GM12878 (cell line): ENCODE data around the gene EYA4. TPM values are rescaled to one million over a fixed set of nuclear protein-coding genes. Genes with fewer than 3 reads are reported as not detected.

Source experiments
- ATAC-seq: fragments of 200-7000 bp; cut with Tn5 transposase; 3 replicates; pipeline ENCODE4 v1.9.1; 2020; ENCODE audit warnings: mild to moderate bottlenecking, moderate library complexity
- BruUV-seq: library from RNA; stranded (reverse); fragments of 400-500 nt; replicated peaks from 2 replicates; lab custom pipeline; 2021; lab: Mats Ljungman, UMichigan
- CTCF ChIA-PET: fragments of 300-600 bp; sonication (Branson Sonifier 250); formaldehyde crosslinking; extraction: SDS; loops from one replicate; lab custom pipeline; 2021; ENCODE audit warnings: inconsistent platforms; lab: Yijun Ruan, JAX
- POLR2A ChIA-PET: fragments of 350-600 bp; formaldehyde crosslinking; extraction: SDS; loops from one replicate; lab custom pipeline; 2021; ENCODE audit warnings: inconsistent platforms; lab: Charles Lee
- RAD21 ChIA-PET: fragments of 300-600 bp; sonication (Branson Sonifier 250); formaldehyde crosslinking; loops from one replicate; lab custom pipeline; 2023; ENCODE audit warnings: antibody characterized with exemption; ENCODE audit not compliant: unreplicated experiment; lab: Charles Lee
- SMC1A ChIA-PET: fragments of 300-600 bp; sonication (Branson Sonifier 250); formaldehyde crosslinking; loops from one replicate; lab custom pipeline; 2023; ENCODE audit not compliant: unreplicated experiment, uncharacterized antibody; lab: Charles Lee
- DNase-seq: peaks from one replicate; pipeline ENCODE4 v3.0.0-alpha.2; 2011; ENCODE audit warnings: low read depth, low spot score
- FAIRE-seq: peaks from 3 replicates; lab custom pipeline; 2011; peaks lifted over from hg19 to GRCh38; lab: Jason Lieb, UNC
- H2AFZ ChIP-seq: 2 replicates; pipeline ENCODE4 v1.6.0; 2011; ENCODE audit warnings: low read depth, low read length, control low read depth; ENCODE audit not compliant: control insufficient read depth
- H3K27ac ChIP-seq: 2 replicates; pipeline ENCODE4 v1.5.1; 2011; ENCODE audit warnings: control low read depth; ENCODE audit not compliant: control insufficient read depth, insufficient read depth
- H3K27me3 ChIP-seq, 2 experiments: replicated peaks in 1 of 2; 2 replicates each; pipeline versions ENCODE4 v1.6.0 to v1.6.1; 2011; ENCODE audit warnings: low read length in 1 of 2; ENCODE audit not compliant: control insufficient read depth in 2 of 2, insufficient read depth in 2 of 2
- H3K36me3 ChIP-seq, 2 experiments: 2 replicates each; pipeline ENCODE4 v1.5.1; 2011; ENCODE audit warnings: low read length in 1 of 2; ENCODE audit not compliant: control insufficient read depth in 2 of 2, insufficient read depth in 2 of 2
- H3K4me1 ChIP-seq: 2 replicates; pipeline ENCODE4 v1.6.1; 2011; ENCODE audit warnings: mild to moderate bottlenecking, low read length, moderate library complexity, mixed read lengths; ENCODE audit not compliant: control insufficient read depth, insufficient read depth
- H3K4me2 ChIP-seq: 2 replicates; pipeline ENCODE4 v1.6.0; 2011; ENCODE audit warnings: control low read depth; ENCODE audit not compliant: control insufficient read depth, insufficient read depth
- H3K4me3 ChIP-seq: fragments of 200-600 bp; sonication (generic); 2 replicates; pipeline ENCODE4 v1.5.1; 2016
- H3K79me2 ChIP-seq: 2 replicates; pipeline ENCODE4 v1.6.0; 2011; ENCODE audit warnings: low read length; ENCODE audit not compliant: control insufficient read depth, insufficient read depth
- H3K9ac ChIP-seq: 2 replicates; pipeline ENCODE4 v1.8.0; 2011; ENCODE audit warnings: low read length, control low read depth, mixed read lengths; ENCODE audit not compliant: control insufficient read depth, insufficient read depth
- H3K9me3 ChIP-seq: replicated peaks from 3 replicates; pipeline ENCODE4 v1.5.1; 2011; ENCODE audit warnings: mild to moderate bottlenecking, low read length; ENCODE audit not compliant: control insufficient read depth, insufficient read depth
- H4K20me1 ChIP-seq: 2 replicates; pipeline ENCODE4 v1.6.0; 2011; ENCODE audit not compliant: control insufficient read depth, insufficient read depth
- E2F8 ChIP-seq: fragments of 450-650 bp; IDR thresholded peaks from 2 replicates; pipeline ENCODE4 v1.6.1; 2018; ENCODE audit warnings: mild to moderate bottlenecking, low read depth, moderate library complexity; ENCODE audit not compliant: partially characterized antibody
- EGR1 ChIP-seq, 2 experiments: IDR thresholded peaks; 1 replicate in 1 of 2; 2 replicates in 1 of 2; pipeline ENCODE4 v1.6.1; 2011 to 2012; ENCODE audit warnings: low read depth in 2 of 2, low read length in 2 of 2, borderline replicate concordance in 1 of 2, mild to moderate bottlenecking in 1 of 2, moderate library complexity in 1 of 2
- ESRRA ChIP-seq: IDR thresholded peaks from 2 replicates; pipeline ENCODE4 v1.6.1; 2012; ENCODE audit warnings: mild to moderate bottlenecking, low read length, improper control_type of control experiment
- FOXM1 ChIP-seq: IDR thresholded peaks from 2 replicates; pipeline ENCODE4 v1.6.1; 2012; ENCODE audit warnings: low read depth, mild to moderate bottlenecking, inconsistent platforms, low read length, moderate library complexity
- MEF2A ChIP-seq: IDR thresholded peaks from 2 replicates; pipeline ENCODE4 v1.6.1; 2011; ENCODE audit warnings: low read depth, mild to moderate bottlenecking, low read length, moderate library complexity; ENCODE audit not compliant: insufficient read depth
- RB1 ChIP-seq: fragments of 450-650 bp; formaldehyde crosslinking; IDR thresholded peaks from 2 replicates; pipeline ENCODE4 v1.6.1; 2017; ENCODE audit warnings: mild to moderate bottlenecking, borderline replicate concordance
- STAT1 ChIP-seq: fragments of 450-650 bp; conservative IDR thresholded peaks from 2 replicates; pipeline ENCODE4 v1.6.1; 2014; ENCODE audit warnings: antibody characterized with exemption, mild to moderate bottlenecking
- ZNF24 ChIP-seq: fragments of 450-650 bp; IDR thresholded peaks from 2 replicates; pipeline ENCODE4 v1.6.1; 2017; ENCODE audit warnings: antibody characterized with exemption, mild to moderate bottlenecking
- WGBS: methylation state at CpG from one replicate; pipeline ENCODE4 v1.1.6; 2016; ENCODE audit warnings: low lambda C conversion rate; ENCODE audit not compliant: insufficient replicate concordance, insufficient coverage; ENCODE audit errors: missing lambda C conversion rate; 5-methylcytosine and 5-hydroxymethylcytosine counted together
- in situ Hi-C: fragments of 300-500 bp; cut with MboI; formaldehyde crosslinking; loops from 9 replicates; pipeline ENCODE4 v1.14.3; 2018; ENCODE audit warnings: mixed read lengths
- intact Hi-C: fragments of 100-400 bp; cut with micrococcal nuclease; formaldehyde crosslinking; loops from one replicate; pipeline ENCODE4 v1.14.2; 2022; ENCODE audit not compliant: unreplicated experiment
- polyA plus RNA-seq, 11 experiments: library from polyadenylated mRNA; depleted of rRNA in 4 of 11; unstranded in 6 of 11; stranded (reverse) in 5 of 11; fragments of >200 nt; fragmentation: Nextera tagmentation in 4 of 11; fragmentation: Illumina TruSeq in 1 of 11; extraction: Ambion mirVana in 4 of 11; extraction: Trizol in 1 of 11; gene quantifications; 1 replicate in 1 of 11; 2 replicates in 10 of 11; pipeline versions ENCODE4 v1.2.1 to v1.2.3, GENCODE V29; 2011 to 2016; ENCODE audit warnings: inconsistent platforms in 2 of 11, missing spikeins in 2 of 11, low read depth in 1 of 11
- total RNA-seq, 4 experiments: library from RNA; depleted of rRNA in 3 of 4; stranded (reverse); fragments of >200 nt in 3 of 4; fragmentation: Illumina TruSeq in 1 of 4; extraction: Trizol in 1 of 4; gene quantifications; 2 replicates each; pipeline versions ENCODE4 v1.2.1 to v1.2.3, GENCODE V29; 2013 to 2021
- TF ChIP-seq, protein P1 (sequence below): IDR thresholded peaks from 2 replicates; pipeline ENCODE4 v1.6.1; 2012; ENCODE audit warnings: low read depth, low read length, improper control_type of control experiment

Gene EYA4
- total and polyA plus RNA-seq, 10 of the 15 experiments (the other 5 are each of a cell fraction or from before 2014, with no cell fraction given): 0.02 TPM; not detected in 9

- TF ChIP-seq FOXM1 (no peak), MEF2A (no peak), STAT1 (no peak), EGR1 (IDR thresholded peaks at IDR 0.05; ENCODE audit: borderline replicate concordance in 1 of 2, low read depth in 2 of 2, low read length in 2 of 2) (no peak), ESRRA (no peak), ZNF24 (no peak)
- TF ChIP-seq, protein P1, sequence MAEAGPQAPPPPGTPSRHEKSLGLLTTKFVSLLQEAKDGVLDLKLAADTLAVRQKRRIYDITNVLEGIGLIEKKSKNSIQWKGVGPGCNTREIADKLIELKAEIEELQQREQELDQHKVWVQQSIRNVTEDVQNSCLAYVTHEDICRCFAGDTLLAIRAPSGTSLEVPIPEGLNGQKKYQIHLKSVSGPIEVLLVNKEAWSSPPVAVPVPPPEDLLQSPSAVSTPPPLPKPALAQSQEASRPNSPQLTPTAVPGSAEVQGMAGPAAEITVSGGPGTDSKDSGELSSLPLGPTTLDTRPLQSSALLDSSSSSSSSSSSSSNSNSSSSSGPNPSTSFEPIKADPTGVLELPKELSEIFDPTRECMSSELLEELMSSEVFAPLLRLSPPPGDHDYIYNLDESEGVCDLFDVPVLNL: no peak
These were observed 559 bp upstream of the EYA4 start (continued) for GRCh38 chr6:133240511-133241085.

GRCh38 chr6:133241901-133242636 lies 912 bp downstream of the EYA4 start:
- no peak for ATAC-seq
- H2AFZ ChIP-seq: no peak overlapping the region

More at GRCh38 chr6:133241901-133242636, 912 bp downstream of the EYA4 start:
- Histone ChIP-seq H3K4me2 (no peak overlapping the region), H3K27ac (no peak overlapping the region), H3K4me1 (no peaks in the 10 kb centered on the region), H3K9ac (no peak overlapping the region), H3K4me3 (no peak overlapping the region), H3K27me3 (peaks cover 6 to 15% of the 10 kb centered on the region in 2 experiments), H3K9me3 (no peaks in the 10 kb centered on the region), H3K36me3 (no peaks in the 10 kb centered on the region), H3K79me2 (no peaks in the 10 kb centered on the region), H4K20me1 (no peaks in the 10 kb centered on the region)
- POLR2A ChIA-PET: no interaction called here
- CTCF ChIA-PET: no interaction called here
- FAIRE-seq (no peak), DNase-seq (no peak)
- 21% methylated on average over 37 of the region's 52 CpGs for WGBS
- SMC1A ChIA-PET: no interaction called here
- intact Hi-C loops: no loop called here
- RAD21 ChIA-PET: no interaction called here
- TF ChIP-seq E2F8 (no peak), RB1 (no peak)
- in situ Hi-C loops: no loop called here
- no TSS peak for BruUV-seq
